ENCODE measurements around the gene TPM2.
"Not testable (repeated sequence)": the region's sequence is repeated elsewhere in the genome, so short reads cannot be mapped to it uniquely, and the experiment has no call there.

TPM2 gene

GRCh38 chr9:35653611-35654010, 36.1 kb downstream of the TPM2 start:
- DNase-seq (ENCODE audit: low read depth), result no peak

- no peak for DNase-seq (ENCODE audit: low read depth)
These were observed 36.9 kb downstream of the TPM2 start for GRCh38 chr9:35652829-35653209.

- no peak for DNase-seq (ENCODE audit: low read depth)
These were observed 37.5 kb downstream of the TPM2 start for GRCh38 chr9:35651956-35652828.

- no peak for DNase-seq (ENCODE audit: low read depth)
These were observed 39.2 kb downstream of the TPM2 start, which contains the start of gene SIT1 for GRCh38 chr9:35650341-35651158. Gene SIT1 (minus strand): TSS chr9:35650931. CDS start chr9:35650853, 78 bp downstream.

GRCh38 chr9:35649431-35650340, 40.0 kb downstream of the TPM2 start:
- no peak for DNase-seq (ENCODE audit: low read depth)

GRCh38 chr9:35646533-35647265, 43.0 kb downstream of the TPM2 start:
- no peak for DNase-seq (ENCODE audit: low read depth)

- DNase-seq (ENCODE audit: low read depth), result no peak
These were observed 43.6 kb downstream of the TPM2 start for GRCh38 chr9:35646153-35646532.

- DNase-seq (ENCODE audit: low read depth), result not testable (repeated sequence)
These were observed 44.0 kb downstream of the TPM2 start for GRCh38 chr9:35645736-35646135.

GRCh38 chr9:35643046-35643445, 46.7 kb downstream of the TPM2 start:
- no peak for DNase-seq (ENCODE audit: low read depth)

DNA sequence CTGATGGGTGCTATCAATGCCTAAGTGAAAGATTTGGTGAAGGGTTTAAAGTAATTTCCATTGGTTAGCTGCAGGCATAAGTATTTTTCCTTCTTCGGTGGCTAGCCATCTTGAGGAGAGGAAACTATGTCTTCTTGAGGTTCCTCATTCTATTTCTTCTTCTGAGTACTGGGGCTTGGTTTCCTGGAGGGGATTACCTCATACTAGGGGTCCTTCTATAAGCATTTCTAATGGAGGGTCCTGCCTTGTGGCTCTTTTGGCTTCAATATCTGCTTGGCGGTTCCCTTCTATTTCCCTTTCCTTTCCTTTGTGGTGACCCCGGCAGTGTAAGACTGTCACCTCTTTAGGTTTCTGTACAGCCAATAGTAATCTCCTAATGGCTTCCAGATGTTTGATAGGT, 48.2 kb downstream of the TPM2 start:
- not testable (repeated sequence) for DNase-seq (ENCODE audit: low read depth)

DNA sequence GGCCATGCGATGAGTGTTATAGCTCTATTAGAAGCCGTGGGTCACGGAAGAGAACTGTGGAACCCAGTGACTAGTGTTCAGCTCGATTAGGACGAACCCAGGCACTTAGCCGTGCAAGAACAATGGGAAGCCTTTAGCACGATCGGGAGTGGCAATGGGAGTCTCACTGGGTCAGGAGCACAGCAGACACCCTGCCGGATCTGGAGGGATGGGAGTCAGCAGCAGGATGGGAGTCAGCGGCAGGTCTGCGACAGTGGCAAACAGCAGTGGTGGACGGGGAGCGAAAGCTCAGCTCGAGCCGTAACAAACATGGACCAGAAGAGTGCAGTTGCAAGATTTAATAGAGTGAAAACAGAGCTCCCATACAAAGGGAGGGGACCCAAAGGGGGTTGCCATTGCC, 49.3 kb downstream of the TPM2 start:
- DNase-seq (ENCODE audit: low read depth), result not testable (repeated sequence)

GRCh38 chr9:35639631-35640030, 50.1 kb downstream of the TPM2 start:
- no peak for DNase-seq (ENCODE audit: low read depth)

GRCh38 chr9:35639225-35639624, 50.5 kb downstream of the TPM2 start:
- DNase-seq (ENCODE audit: low read depth), result not testable (repeated sequence)

DNA sequence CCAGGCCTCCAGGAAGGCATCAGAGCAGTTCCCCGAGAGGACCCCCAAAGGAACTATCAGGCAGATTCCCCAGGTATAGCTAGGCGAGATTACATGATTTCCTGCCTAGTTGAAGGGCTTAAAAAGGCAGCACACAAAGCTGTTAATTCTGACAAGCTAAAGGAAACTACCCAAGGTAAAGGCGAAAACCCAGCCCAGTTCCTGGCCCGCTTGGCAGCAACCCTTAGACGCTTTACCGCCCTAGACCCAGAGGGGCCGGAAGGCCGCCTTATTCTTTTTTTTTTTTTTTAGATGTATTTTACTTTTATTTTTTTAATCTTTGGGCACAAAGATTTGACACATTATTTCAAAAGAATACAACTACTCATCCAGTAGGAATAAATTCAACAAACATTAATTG, 51.0 kb downstream of the TPM2 start:
- DNase-seq (ENCODE audit: low read depth), result not testable (repeated sequence)

DNA sequence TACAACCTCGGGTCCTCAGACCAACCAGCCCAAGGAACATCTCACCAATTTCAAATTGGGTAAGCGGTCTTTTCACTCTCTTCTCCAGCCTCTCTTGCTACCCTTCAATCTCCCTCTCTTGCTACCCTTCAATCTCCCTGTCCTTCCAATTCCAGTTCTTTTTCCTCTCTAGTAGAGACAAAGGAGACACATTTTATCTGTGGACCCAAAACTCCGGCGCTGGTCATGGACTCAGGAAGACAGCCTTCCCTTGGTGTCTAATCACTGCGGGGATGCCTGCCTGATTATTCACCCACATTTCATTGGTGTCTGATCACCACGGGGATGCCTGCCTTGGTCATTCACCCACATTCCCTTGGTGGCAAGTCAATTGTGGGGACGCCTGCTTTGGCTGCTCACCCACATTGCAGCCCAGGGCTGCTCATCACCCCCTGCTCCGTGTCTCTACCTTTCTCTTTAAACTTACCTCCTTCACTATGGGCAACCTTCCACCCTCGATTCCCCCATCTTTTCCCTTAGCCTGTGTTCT, 52.2 kb downstream of the TPM2 start:
- not testable (repeated sequence) for DNase-seq (ENCODE audit: low read depth)

GRCh38 chr9:35636877-35637246, 52.9 kb downstream of the TPM2 start:
- not testable (repeated sequence) for DNase-seq (ENCODE audit: low read depth)

- no peak for DNase-seq (ENCODE audit: low read depth)
These were observed 53.4 kb downstream of the TPM2 start for GRCh38 chr9:35636135-35636876.

- no peak for DNase-seq (ENCODE audit: low read depth)
These were observed 54.0 kb downstream of the TPM2 start for GRCh38 chr9:35635730-35636129.

All from GM04504 (cell line).